ENCODE results near the gene NT5E. TPM values are rescaled to one million over a fixed set of nuclear protein-coding genes. Genes with fewer than 3 reads are reported as not detected.

The NT5E gene
- total RNA-seq, 2 experiments from 2014 or later: 2.7 to 3.3 TPM

DNA sequence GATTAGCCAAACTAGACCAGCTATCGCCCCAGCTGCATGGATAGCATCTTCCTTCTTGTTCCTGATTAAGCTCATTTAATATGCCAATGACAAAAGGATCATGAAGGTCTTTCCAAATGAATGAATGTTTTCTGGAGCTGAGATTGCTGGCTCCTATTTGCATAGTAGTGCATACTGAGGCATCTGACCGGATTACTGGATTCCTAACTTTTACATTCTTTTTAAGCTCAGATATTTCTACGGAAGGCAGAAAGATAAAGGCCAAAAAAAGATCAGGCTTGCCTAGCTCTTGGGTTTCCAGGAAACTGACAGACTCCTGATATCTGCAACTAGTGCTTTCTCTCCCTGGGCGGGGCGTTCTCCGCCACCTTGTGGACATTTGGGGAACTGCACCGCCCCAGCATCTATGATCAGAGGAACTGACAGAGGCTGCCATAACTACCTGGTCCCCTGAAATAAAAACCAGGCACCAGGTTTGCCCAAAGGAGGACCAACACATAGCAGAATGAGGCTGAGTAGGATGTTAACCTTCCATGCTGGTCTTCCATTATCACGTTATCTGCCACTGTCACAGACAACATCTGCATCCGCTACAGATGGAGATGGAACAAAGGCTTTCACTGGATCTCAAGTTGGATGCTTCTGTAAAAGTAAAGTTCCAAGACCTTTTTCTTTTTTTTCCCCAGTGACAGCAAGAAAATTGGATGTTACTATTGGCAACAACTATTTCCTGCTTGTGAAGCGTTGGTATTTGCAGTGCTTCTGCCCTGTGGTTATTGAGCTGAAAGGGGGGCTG is 33.2 kb downstream of the NT5E start:
- no peaks in the 10 kb centered on the region for H3K27me3 ChIP-seq (ENCODE audit: control insufficient read depth in 1 of 2, insufficient read depth in 2 of 2, low read length in 2 of 2)
- peak; percentile 99 for TF ChIP-seq CTCF (IDR thresholded peaks at IDR 0.05)
- peaks cover 6% of the 10 kb centered on the region for H3K4me1 ChIP-seq (ENCODE audit: insufficient read depth, low read length)
- Mint-ChIP-seq H3K9me3 (no peaks in the 10 kb centered on the region), H3K27ac (no peak overlapping the region), H3K4me3 (no peak overlapping the region), H3K36me3 (ENCODE audit: low read depth) (no peaks in the 10 kb centered on the region), H3K4me1 (ENCODE audit: low read depth) (peaks cover 7% of the 10 kb centered on the region), H3K27me3 (no peaks in the 10 kb centered on the region)
- H3K4me3 ChIP-seq (ENCODE audit: low read length): no peak overlapping the region
- ATAC-seq (ENCODE audit: poor library complexity) (peak; percentile 89), DNase-seq (peak; percentile 54 to 80 (median 72))
- POLR2A ChIA-PET: interaction anchor here (1.0 to 1.8 kb wide), 5 partner anchors 22 to 196 kb away, joined by 3 to 16 read pairs (median 4); partner anchors contain the start of gene NT5E
- H3K27ac ChIP-seq (ENCODE audit: low read depth in 1 of 2, low read length in 2 of 2): no peak overlapping the region
- CTCF ChIA-PET: interaction anchor here (0.7 to 1.6 kb wide), 10 partner anchors 8 to 131 kb away, joined by 3 to 9 read pairs (median 4); no protein-coding TSS in a partner anchor
- intact Hi-C loops (cut with DNase I, micrococcal nuclease): loop anchor here (1.0 to 5.0 kb wide), 5 partner anchors 32 to 1596 kb away; partner anchors contain the start of gene NT5E (in 1 of the 2)
- H3K9me3 ChIP-seq (ENCODE audit: control insufficient read depth in 1 of 2, insufficient read depth in 1 of 2, low read length in 2 of 2): no peaks in the 10 kb centered on the region
- no peaks in the 10 kb centered on the region for H3K36me3 ChIP-seq (ENCODE audit: insufficient read depth, low read length)

DNA sequence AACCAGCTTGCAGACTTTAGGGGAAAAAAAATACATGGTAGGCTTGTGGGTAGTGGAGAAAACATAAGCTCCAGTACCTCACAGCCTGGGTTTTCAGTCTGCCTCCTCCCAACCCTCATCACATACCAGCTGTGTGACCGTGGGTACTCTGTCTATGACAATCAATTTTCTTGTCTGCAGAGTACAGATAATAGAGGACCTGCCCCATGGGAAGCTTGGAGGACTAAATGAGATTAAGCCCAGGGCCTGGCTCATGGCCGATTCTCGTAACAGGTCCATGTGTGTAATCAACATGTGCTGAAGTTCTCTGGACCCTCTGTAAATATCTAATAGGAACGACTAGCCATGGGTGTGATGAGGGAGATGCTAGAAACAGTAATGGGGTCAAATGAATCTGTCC is 34.0 kb downstream of the NT5E start:
- H3K27me3 Mint-ChIP-seq: no peaks in the 10 kb centered on the region
- no peak overlapping the region for H3K27ac Mint-ChIP-seq
- Histone ChIP-seq H3K4me1 (ENCODE audit: insufficient read depth, low read length) (peaks cover 6% of the 10 kb centered on the region), H3K27ac (ENCODE audit: low read depth in 1 of 2, low read length in 2 of 2) (no peak overlapping the region), H3K27me3 (ENCODE audit: control insufficient read depth in 1 of 2, insufficient read depth in 2 of 2, low read length in 2 of 2) (no peaks in the 10 kb centered on the region), H3K4me3 (ENCODE audit: low read length) (no peak overlapping the region), H3K9me3 (ENCODE audit: control insufficient read depth in 1 of 2, insufficient read depth in 1 of 2, low read length in 2 of 2) (no peaks in the 10 kb centered on the region), H3K36me3 (ENCODE audit: insufficient read depth, low read length) (no peaks in the 10 kb centered on the region)
- POLR2A ChIA-PET: interaction anchor here (1.8 kb wide), 1 partner anchor 34 kb away, joined by 16 read pairs; the partner anchor contains the start of gene NT5E
- H3K4me1 Mint-ChIP-seq (ENCODE audit: low read depth): peaks cover 7% of the 10 kb centered on the region
- intact Hi-C loops (cut with DNase I, micrococcal nuclease): loop anchor here (1.0 to 5.0 kb wide), 5 partner anchors 33 to 1597 kb away; partner anchors contain the start of gene NT5E (in 1 of the 2)
- no peak for TF ChIP-seq CTCF (IDR thresholded peaks at IDR 0.05)
- CTCF ChIA-PET: interaction anchor here (0.8 to 1.6 kb wide), 4 partner anchors 9 to 35 kb away, joined by 3 to 4 read pairs (median 3); no protein-coding TSS in a partner anchor
- H3K9me3 Mint-ChIP-seq: no peaks in the 10 kb centered on the region
- H3K36me3 Mint-ChIP-seq (ENCODE audit: low read depth): no peaks in the 10 kb centered on the region
- ATAC-seq (ENCODE audit: poor library complexity) (no peak), DNase-seq (no peak)
- H3K4me3 Mint-ChIP-seq: no peak overlapping the region

DNA sequence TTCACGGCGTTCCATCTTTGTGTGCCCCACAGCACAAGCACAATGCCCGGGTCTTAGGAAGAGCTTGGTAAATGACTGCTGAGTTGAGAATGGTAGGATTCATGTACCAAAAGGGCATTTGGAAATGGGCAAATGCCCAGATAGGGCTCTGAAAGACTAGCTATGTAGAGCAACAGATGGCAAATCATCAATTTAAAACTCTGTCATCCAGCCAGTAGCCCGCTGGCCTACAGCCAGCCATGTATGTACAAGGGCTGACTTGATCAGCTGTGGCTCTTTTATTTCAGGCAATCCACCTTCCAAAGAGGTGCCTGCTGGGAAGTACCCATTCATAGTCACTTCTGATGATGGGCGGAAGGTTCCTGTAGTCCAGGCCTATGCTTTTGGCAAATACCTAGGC is 35.1 kb downstream of the NT5E start:
- ATAC-seq (ENCODE audit: poor library complexity) (no peak), DNase-seq (no peak)
- H3K36me3 ChIP-seq (ENCODE audit: insufficient read depth, low read length): no peaks in the 10 kb centered on the region
- no peak overlapping the region for H3K4me3 ChIP-seq (ENCODE audit: low read length)
- POLR2A ChIA-PET: no interaction called here
- intact Hi-C loops (cut with DNase I, micrococcal nuclease): loop anchor here in 1 of 2 experiments (5.0 kb wide), 2 partner anchors 113 to 1598 kb away; no protein-coding TSS in a partner anchor
- H3K27ac Mint-ChIP-seq: no peak overlapping the region
- no peak overlapping the region for H3K4me3 Mint-ChIP-seq
- CTCF ChIA-PET: interaction anchor here (1.1 to 1.6 kb wide), 2 partner anchors 10 to 23 kb away, joined by 3 to 4 read pairs; no protein-coding TSS in a partner anchor
- H3K36me3 Mint-ChIP-seq (ENCODE audit: low read depth): no peaks in the 10 kb centered on the region
- no peak overlapping the region for H3K27ac ChIP-seq (ENCODE audit: low read depth in 1 of 2, low read length in 2 of 2)
- no peaks in the 10 kb centered on the region for H3K27me3 Mint-ChIP-seq
- no peak for TF ChIP-seq CTCF (IDR thresholded peaks at IDR 0.05)
- peaks cover 6% of the 10 kb centered on the region for H3K4me1 ChIP-seq (ENCODE audit: insufficient read depth, low read length)
- no peaks in the 10 kb centered on the region for H3K9me3 ChIP-seq (ENCODE audit: control insufficient read depth in 1 of 2, insufficient read depth in 1 of 2, low read length in 2 of 2)
- H3K27me3 ChIP-seq (ENCODE audit: control insufficient read depth in 1 of 2, insufficient read depth in 2 of 2, low read length in 2 of 2): no peaks in the 10 kb centered on the region
- peaks cover 7% of the 10 kb centered on the region for H3K4me1 Mint-ChIP-seq (ENCODE audit: low read depth)
- H3K9me3 Mint-ChIP-seq: no peaks in the 10 kb centered on the region
